Activated CD8-positive, alpha-beta memory T cell treated with anti-CD3 and anti-CD28 coated beads for 48 hours (primary cell): ENCODE measurements around the gene PHF19.

Experiments
- DNase-seq, 3 experiments: peaks; one replicate each; pipeline ENCODE4 v3.0.0-alpha.2; 2020; ENCODE audit warnings: low read depth in 2 of 3, low spot score in 2 of 3

Gene PHF19

GRCh38 chr9:120874226-120875194 is 2.5 kb downstream of the PHF19 start:
- no peak for DNase-seq

GRCh38 chr9:120873512-120873911 is 3.5 kb downstream of the PHF19 start:
- DNase-seq, result no peak

GRCh38 chr9:120872791-120873502 is 4.0 kb downstream of the PHF19 start:
- no peak for DNase-seq

GRCh38 chr9:120870206-120870605 is 6.8 kb downstream of the PHF19 start:
- DNase-seq, result no peak

GRCh38 chr9:120869726-120870125 is 7.3 kb downstream of the PHF19 start:
- no peak for DNase-seq

GRCh38 chr9:120869360-120869687 is 7.7 kb downstream of the PHF19 start:
- no peak for DNase-seq

GRCh38 chr9:120868676-120869359 is 8.2 kb downstream of the PHF19 start:
- peak; percentile 90 to 95 (median 93) for DNase-seq

GRCh38 chr9:120868339-120868675 is 8.7 kb downstream of the PHF19 start:
- DNase-seq, result no peak

- no peak for DNase-seq
Observed at GRCh38 chr9:120867676-120868338, 9.2 kb downstream of the PHF19 start.

- no peak for DNase-seq
Observed at GRCh38 chr9:120866651-120867050, 10.3 kb downstream of the PHF19 start.

GRCh38 chr9:120865809-120866208 is 11.2 kb downstream of the PHF19 start:
- no peak for DNase-seq

- DNase-seq, result no peak
Observed at GRCh38 chr9:120865176-120865575, 11.8 kb downstream of the PHF19 start.

- DNase-seq, result no peak
Observed at GRCh38 chr9:120864719-120865118, 12.3 kb downstream of the PHF19 start.

GRCh38 chr9:120863833-120864232 is 13.2 kb downstream of the PHF19 start:
- DNase-seq, result no peak

- DNase-seq, result no peak
Observed at GRCh38 chr9:120862452-120862851, 14.5 kb downstream of the PHF19 start.

GRCh38 chr9:120861935-120862334 is 15.1 kb downstream of the PHF19 start:
- no peak for DNase-seq

- DNase-seq, result no peak
Observed at GRCh38 chr9:120860083-120860482, 16.9 kb downstream of the PHF19 start.

- no peak for DNase-seq
Observed at GRCh38 chr9:120859361-120859760, 17.6 kb downstream of the PHF19 start.

- DNase-seq, result no peak
Observed at GRCh38 chr9:120857902-120858301, 19.1 kb downstream of the PHF19 start.

GRCh38 chr9:120857481-120857880 is 19.5 kb downstream of the PHF19 start:
- no peak for DNase-seq

- no peak for DNase-seq
Observed at GRCh38 chr9:120856700-120857099, 20.3 kb downstream of the PHF19 start.
